HepG2 (cell line): ENCODE results near the gene SCAPER. TPM values are rescaled to one million over a fixed set of nuclear protein-coding genes. Genes with fewer than 3 reads are reported as not detected.
A peak's percentile ranks its signal among the peaks of the same experiment; 100 is the strongest.

ENCODE experiments used
- ATF7 ChIP-seq, 2 experiments: fragments of 450-650 bp in 1 of 2; sonication (generic) in 1 of 2; formaldehyde crosslinking in 1 of 2; IDR thresholded peaks; 2 replicates each; pipeline versions ENCODE4 v1.4.0 to v1.6.1; 2016 to 2020; ENCODE audit warnings: antibody characterized with exemption in 1 of 2, mild to moderate bottlenecking in 1 of 2, missing genetic modification reagents in 1 of 2
- BRF2 ChIP-seq: sonication (generic); formaldehyde crosslinking; IDR thresholded peaks from 2 replicates; pipeline ENCODE4 v1.8.1; 2022; ENCODE audit warnings: mild to moderate bottlenecking, missing genetic modification reagents
- EEA1 ChIP-seq: sonication (generic); formaldehyde crosslinking; IDR thresholded peaks from 2 replicates; pipeline ENCODE4 v1.5.1; 2020; ENCODE audit warnings: mild to moderate bottlenecking, missing genetic modification reagents, borderline replicate concordance
- HNF4A ChIP-seq: sonication (generic); formaldehyde crosslinking; IDR thresholded peaks from 2 replicates; pipeline ENCODE4 v1.4.0; 2020; ENCODE audit warnings: missing genetic modification reagents
- HOXA3 ChIP-seq: sonication (generic); formaldehyde crosslinking; IDR thresholded peaks from 2 replicates; pipeline ENCODE4 v1.5.0; 2020; ENCODE audit warnings: missing genetic modification reagents
- LBX2 ChIP-seq: sonication (generic); formaldehyde crosslinking; IDR thresholded peaks from 2 replicates; pipeline ENCODE4 v1.5.0; 2020; ENCODE audit warnings: missing genetic modification reagents, mild to moderate bottlenecking, borderline replicate concordance
- LRRFIP1 ChIP-seq: sonication (generic); formaldehyde crosslinking; conservative IDR thresholded peaks from 2 replicates; pipeline ENCODE4 v1.4.0; 2020; ENCODE audit warnings: missing genetic modification reagents
- MATR3 ChIP-seq: sonication (generic); formaldehyde crosslinking; IDR thresholded peaks from 2 replicates; pipeline ENCODE4 v1.4.0; 2020; ENCODE audit warnings: missing genetic modification reagents
- NFATC3 ChIP-seq: sonication (generic); formaldehyde crosslinking; IDR thresholded peaks from 2 replicates; pipeline ENCODE4 v1.5.1; 2020; ENCODE audit warnings: mild to moderate bottlenecking, missing genetic modification reagents
- SKIL ChIP-seq: sonication (generic); formaldehyde crosslinking; IDR thresholded peaks from 2 replicates; pipeline ENCODE4 v1.8.0; 2022; ENCODE audit warnings: missing genetic modification reagents, mild to moderate bottlenecking, moderate library complexity, borderline replicate concordance
- YEATS4 ChIP-seq: sonication (generic); formaldehyde crosslinking; IDR thresholded peaks from 2 replicates; pipeline ENCODE4 v1.4.0; 2020; ENCODE audit warnings: missing genetic modification reagents, borderline replicate concordance
- YY1 ChIP-seq: IDR thresholded peaks from 2 replicates; pipeline ENCODE4 v1.6.1; 2011; ENCODE audit warnings: low read length, low read depth, moderate library complexity, mild to moderate bottlenecking; ENCODE audit not compliant: insufficient read depth, insufficient replicate concordance
- ZNF138 ChIP-seq: sonication (generic); formaldehyde crosslinking; IDR thresholded peaks from 2 replicates; pipeline ENCODE4 v1.5.0; 2020; ENCODE audit warnings: mild to moderate bottlenecking, low read depth, missing genetic modification reagents
- ZNF205 ChIP-seq: IDR thresholded peaks from 2 replicates; pipeline ENCODE4 v1.6.1; 2018; ENCODE audit warnings: missing biosample characterization, missing genetic modification reagents
- ZNF326 ChIP-seq: sonication (generic); formaldehyde crosslinking; IDR thresholded peaks from 2 replicates; pipeline ENCODE4 v1.4.0; 2020; ENCODE audit warnings: missing genetic modification reagents, borderline replicate concordance
- ZNF44 ChIP-seq: sonication (generic); formaldehyde crosslinking; IDR thresholded peaks from 2 replicates; pipeline ENCODE4 v1.5.1; 2020; ENCODE audit warnings: mild to moderate bottlenecking, missing genetic modification reagents
- ZNF557 ChIP-seq: sonication (generic); formaldehyde crosslinking; IDR thresholded peaks from 2 replicates; pipeline ENCODE4 v1.4.0; 2020; ENCODE audit warnings: missing genetic modification reagents
- ZNF710 ChIP-seq: sonication (generic); formaldehyde crosslinking; IDR thresholded peaks from 2 replicates; pipeline ENCODE4 v1.5.0; 2020; ENCODE audit warnings: mild to moderate bottlenecking, missing genetic modification reagents, borderline replicate concordance
- polyA plus RNA-seq, 8 experiments: library from polyadenylated mRNA; depleted of rRNA in 3 of 8; stranded (reverse) in 7 of 8; unstranded in 1 of 8; fragments of >200 nt; fragmentation: Illumina TruSeq in 4 of 8; extraction: Trizol in 4 of 8; gene quantifications; 2 replicates each; pipeline versions ENCODE4 v1.2.1 to v1.2.3, GENCODE V29; 2011 to 2016; ENCODE audit warnings: low read depth in 4 of 8, missing spikeins in 1 of 8, mixed read lengths in 1 of 8; ENCODE audit not compliant: insufficient read depth in 1 of 8
- total RNA-seq, 5 experiments: library from RNA; depleted of rRNA; stranded (reverse); fragments of >200 nt; fragmentation: Illumina TruSeq; extraction: Trizol; gene quantifications; 2 replicates each; pipeline ENCODE4 v1.2.3, GENCODE V29; 2016; ENCODE audit warnings: low read depth in 1 of 5

The SCAPER gene
- total and polyA plus RNA-seq, 2 of the 13 experiments (the other 11 are each of a cell fraction or from before 2014, with no cell fraction given), result 4.3 to 10.5 TPM

GRCh38 chr15:76311100-76311953 is 593.8 kb downstream of the SCAPER start, which contains the start of gene ETFA (continued):
- TF ChIP-seq ZNF710 (CRISPR knock-in tag) (peak; percentile 72; the same call in 1 of the 2 replicates), MATR3 (CRISPR knock-in tag) (no peak), ATF7 (IDR thresholded peaks at IDR 0.05) (no peak), ATF7 (CRISPR knock-in tag; IDR thresholded peaks at IDR 0.05) (0 out of 2 replicates have a peak, but pooled peaks have one; percentile 47), LRRFIP1 (CRISPR knock-in tag) (no peak; the same call in 1 of the 2 replicates), ZNF326 (CRISPR knock-in tag) (no peak), SKIL (CRISPR knock-in tag) (peak; percentile 81), HOXA3 (peak; percentile 83), ZNF557 (CRISPR knock-in tag) (no peak), YEATS4 (CRISPR knock-in tag) (peak; percentile 87), EEA1 (CRISPR knock-in tag) (no peak), LBX2 (CRISPR knock-in tag) (0 out of 2 replicates have a peak, but pooled peaks have one; percentile 34), BRF2 (CRISPR knock-in tag) (peak; percentile 90; the same call in 1 of the 2 replicates), ZNF138 (CRISPR knock-in tag) (0 out of 2 replicates have a peak, but pooled peaks have one; percentile 90), ZNF205 (CRISPR knock-in tag) (no peak; the same call in 1 of the 2 replicates), HNF4A (peak; percentile 94), YY1 (peak; percentile 81), ZNF44 (CRISPR knock-in tag) (no peak), NFATC3 (no peak)
